BLaER1 treated with 17β-estradiol and CSF1 and Interleukin-3, amounts not matched to agents 10 nM and 100 nM (cell line): ENCODE results near the gene STIM1.
A peak's percentile ranks its signal among the peaks of the same experiment; 100 is the strongest.

Experiments
- H3K27ac ChIP-seq, 11 experiments: shearing (Covaris generic); formaldehyde crosslinking; 2 replicates each; pipeline ENCODE4 v1.8.1; 2022
- H3K27me3 ChIP-seq, 11 experiments: shearing (Covaris generic); formaldehyde crosslinking; 2 replicates each; pipeline ENCODE4 v1.8.1; 2022
- H3K36me3 ChIP-seq, 11 experiments: shearing (Covaris generic); formaldehyde crosslinking; 2 replicates each; pipeline ENCODE4 v1.8.1; 2022
- H3K4me1 ChIP-seq, 10 experiments: shearing (Covaris generic); formaldehyde crosslinking; 2 replicates each; pipeline ENCODE4 v1.8.1; 2022
- H3K4me2 ChIP-seq, 11 experiments: shearing (Covaris generic); formaldehyde crosslinking; 2 replicates each; pipeline ENCODE4 v1.8.1; 2022
- H3K4me3 ChIP-seq, 10 experiments: shearing (Covaris generic); formaldehyde crosslinking; 2 replicates each; pipeline ENCODE4 v1.8.1; 2022
- H3K9ac ChIP-seq, 11 experiments: shearing (Covaris generic); formaldehyde crosslinking; 2 replicates each; pipeline ENCODE4 v1.8.1; 2022
- H3K9me3 ChIP-seq, 11 experiments: shearing (Covaris generic); formaldehyde crosslinking; replicated peaks in 1 of 11; 2 replicates each; pipeline ENCODE4 v1.8.1; 2022
- H4K20me1 ChIP-seq, 11 experiments: shearing (Covaris generic); formaldehyde crosslinking; 2 replicates each; pipeline ENCODE4 v1.8.1; 2022
- Cebpa-rat ChIP-seq, 11 experiments: shearing (Covaris generic); IDR thresholded peaks; 2 replicates each; pipeline ENCODE4 v1.8.1; 2022

STIM1 gene

DNA sequence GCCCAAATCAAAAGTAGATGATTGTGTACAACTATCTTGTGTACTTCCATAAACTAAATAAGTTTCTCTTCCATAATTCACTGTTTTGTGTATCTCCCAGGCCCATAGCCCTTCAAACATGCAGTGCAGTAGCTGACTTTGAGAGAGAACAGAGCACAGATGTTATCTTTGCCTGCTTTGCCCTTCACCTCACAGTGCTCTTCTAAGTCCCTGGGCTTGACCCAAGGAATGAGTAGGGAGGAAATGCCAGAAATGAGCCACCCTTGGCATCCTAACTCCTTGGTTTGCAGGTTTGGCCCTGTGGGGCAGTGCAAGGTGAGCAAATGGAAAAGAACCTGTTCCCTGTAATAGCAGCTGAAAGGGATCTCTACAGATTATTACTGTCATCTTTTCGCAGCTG lies 79.2 kb downstream of the STIM1 start:
- TF ChIP-seq Cebpa-rat (IDR thresholded peaks at IDR 0.05), result no peak
- Histone ChIP-seq H3K4me2 (0 out of 22 replicates have a peak overlapping the region, but pooled peaks of 1 of the 11 experiments have one; percentile 14), H4K20me1 (peaks cover 0 to 90% (median 0%) of the 10 kb centered on the region in 11 experiments; a peak in 7 of 22 replicates), H3K27ac (no peak overlapping the region), H3K27me3 (no peaks in the 10 kb centered on the region), H3K9me3 (0 out of 22 replicates have a peak, but pooled peaks cover 0 to 4% (median 0%) of the 10 kb centered on the region in 11 experiments), H3K4me3 (no peak overlapping the region), H3K4me1 (peaks cover 9 to 41% (median 15%) of the 10 kb centered on the region in 10 experiments), H3K9ac (no peak overlapping the region), H3K36me3 (peaks cover 0 to 39% (median 0%) of the 10 kb centered on the region in 11 experiments; a peak in 10 of 22 replicates)

DNA sequence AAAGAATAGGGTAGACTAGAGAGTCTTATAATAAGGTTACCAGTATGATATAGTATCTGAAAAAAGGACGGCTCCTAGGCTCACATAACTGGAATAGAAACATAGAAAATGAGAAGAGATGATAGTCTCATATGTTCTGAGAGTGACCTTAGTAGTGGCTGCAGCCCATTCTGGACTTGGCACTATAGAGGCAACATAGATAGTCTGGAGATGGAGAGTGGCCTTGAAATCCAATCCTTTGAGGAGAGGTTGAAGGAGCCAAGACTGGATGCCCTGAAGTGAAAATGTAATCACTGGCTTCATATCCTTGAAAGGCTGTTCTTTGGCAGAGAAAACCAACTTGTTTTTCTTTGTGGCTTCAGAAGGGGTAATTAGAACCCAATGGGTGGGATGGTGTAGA lies 81.1 kb downstream of the STIM1 start:
- H3K36me3 ChIP-seq, result peaks cover 0 to 32% (median 0%) of the 10 kb centered on the region in 11 experiments; a peak in 8 of 22 replicates
- no peak for TF ChIP-seq Cebpa-rat (IDR thresholded peaks at IDR 0.05)

DNA sequence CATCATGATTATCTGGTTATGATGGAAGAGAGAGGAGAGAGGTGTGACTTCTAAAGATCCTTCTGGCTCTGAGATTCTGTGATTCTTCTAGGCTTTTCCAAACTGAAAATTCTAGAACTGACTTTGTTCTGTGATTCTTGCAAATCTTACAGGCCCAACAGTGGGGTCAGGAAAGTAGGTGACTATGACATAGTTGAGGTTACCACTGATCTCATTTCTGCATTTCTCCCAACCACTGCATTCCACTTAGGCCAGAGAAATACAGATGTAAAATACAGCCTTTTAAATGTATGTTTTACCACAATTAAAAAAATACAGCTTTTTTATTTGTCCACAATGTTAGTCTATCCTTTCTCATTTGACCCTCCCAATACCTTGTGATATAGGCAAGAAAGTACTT lies 83.7 kb downstream of the STIM1 start:
- no peak overlapping the region for H3K9ac ChIP-seq

More for the DNA sequence above, 81.1 kb downstream of the STIM1 start:
- H3K27ac ChIP-seq, result no peak overlapping the region
- no peaks in the 10 kb centered on the region for H3K27me3 ChIP-seq
- H3K4me3 ChIP-seq, result no peak overlapping the region
- H4K20me1 ChIP-seq, result peaks cover 0 to 82% (median 0%) of the 10 kb centered on the region in 11 experiments; a peak in 7 of 22 replicates
- H3K4me2 ChIP-seq, result peak overlapping the region in 3 of 11 experiments; percentile 5 to 17 (median 13); a peak in 3 of 22 replicates
- peaks cover 5 to 34% (median 11%) of the 10 kb centered on the region in 10 experiments; a peak in 15 of 20 replicates for H3K4me1 ChIP-seq
- H3K9me3 ChIP-seq, result 0 out of 22 replicates have a peak, but pooled peaks cover 0 to 4% (median 0%) of the 10 kb centered on the region in 11 experiments
- no peak overlapping the region for H3K9ac ChIP-seq

DNA sequence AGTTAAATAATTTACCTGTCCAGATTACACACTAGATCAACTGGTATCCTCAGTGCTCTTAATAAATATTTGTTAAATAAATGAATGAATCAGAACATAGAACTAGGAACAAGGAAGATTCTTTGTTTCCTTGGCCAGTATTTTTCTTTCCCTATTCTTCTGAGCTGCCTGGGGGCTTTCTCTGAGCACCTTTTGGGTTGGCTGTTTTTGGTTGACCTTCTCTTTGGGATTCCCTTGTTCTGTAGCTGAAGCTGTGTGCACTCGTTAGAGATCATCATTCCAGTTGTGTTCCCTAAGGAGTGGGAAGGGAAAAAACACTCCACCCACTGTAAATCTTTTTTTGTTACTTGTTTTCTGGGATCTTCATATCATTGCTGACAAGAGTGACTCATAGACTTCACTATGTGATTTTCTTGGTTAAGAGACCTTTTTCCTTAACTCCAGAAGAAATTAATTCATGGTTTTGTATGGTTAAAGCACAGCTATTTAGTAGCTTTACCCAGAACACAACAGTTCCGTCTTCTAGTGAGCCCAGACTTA lies 84.3 kb downstream of the STIM1 start:
- H3K9ac ChIP-seq, result no peak overlapping the region
- H3K27me3 ChIP-seq, result no peaks in the 10 kb centered on the region
- peaks cover 21 to 37% (median 29%) of the 10 kb centered on the region in 10 experiments for H3K4me1 ChIP-seq
- H4K20me1 ChIP-seq, result peaks cover 0 to 76% (median 0%) of the 10 kb centered on the region in 11 experiments; a peak in 8 of 22 replicates
- no peak for TF ChIP-seq Cebpa-rat (IDR thresholded peaks at IDR 0.05)
- H3K36me3 ChIP-seq, result peaks cover 0 to 35% (median 0%) of the 10 kb centered on the region in 11 experiments; a peak in 6 of 22 replicates
- no peak overlapping the region for H3K27ac ChIP-seq
- no peak overlapping the region for H3K4me3 ChIP-seq
- peaks cover 0 to under 1% (median 0%) of the 10 kb centered on the region in 11 experiments; a peak in 1 of 22 replicates for H3K9me3 ChIP-seq
- H3K4me2 ChIP-seq, result no peak overlapping the region

More for the DNA sequence above, 83.7 kb downstream of the STIM1 start:
- Histone ChIP-seq H3K27ac (no peak overlapping the region), H3K9me3 (no peaks in the 10 kb centered on the region), H4K20me1 (peaks cover 0 to 80% (median 0%) of the 10 kb centered on the region in 11 experiments; a peak in 8 of 22 replicates), H3K4me2 (0 out of 22 replicates have a peak overlapping the region, but pooled peaks of 1 of the 11 experiments have one; percentile 0), H3K36me3 (peaks cover 0 to 30% (median 0%) of the 10 kb centered on the region in 11 experiments; a peak in 5 of 22 replicates), H3K4me3 (no peak overlapping the region), H3K4me1 (peaks cover 17 to 37% (median 25%) of the 10 kb centered on the region in 10 experiments), H3K27me3 (no peaks in the 10 kb centered on the region)
- no peak for TF ChIP-seq Cebpa-rat (IDR thresholded peaks at IDR 0.05)

DNA sequence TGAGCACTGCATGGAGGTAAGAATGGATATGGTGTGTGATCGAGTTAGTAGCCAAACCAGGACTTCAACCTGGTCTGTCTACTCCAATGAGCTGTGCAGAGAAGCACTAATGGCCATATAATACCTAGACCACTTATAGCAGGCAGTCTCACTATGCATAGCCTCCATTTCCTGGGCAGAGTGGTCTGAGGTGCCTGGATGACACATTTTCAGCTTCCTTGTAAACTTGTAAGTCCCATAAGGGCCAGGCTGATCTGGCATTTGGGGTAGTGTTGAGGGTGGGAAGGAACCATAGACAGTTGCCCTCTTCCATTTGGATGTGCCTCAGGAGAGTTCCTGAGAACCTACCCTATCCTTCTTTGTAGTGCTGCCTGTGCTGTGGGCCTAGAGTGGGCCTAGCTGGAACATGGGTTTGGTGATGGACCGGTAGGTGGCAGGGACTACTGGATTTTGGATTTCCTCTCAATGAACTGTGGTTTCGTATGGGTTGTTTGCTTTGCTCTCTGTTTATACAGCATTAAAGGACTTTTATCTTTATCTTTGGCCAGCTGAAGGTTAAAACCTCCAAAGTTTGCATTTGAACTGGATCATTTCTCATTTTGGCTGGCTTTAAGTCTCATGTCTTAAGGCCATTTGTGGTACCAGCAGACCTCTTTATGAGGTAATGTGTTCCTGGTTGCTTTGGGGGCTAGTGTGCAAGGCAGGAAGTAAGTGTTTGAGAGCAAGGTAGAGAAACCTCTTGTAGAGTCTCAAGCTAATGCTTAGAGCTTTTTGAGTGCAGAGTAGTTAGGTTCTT lies 86.9 kb downstream of the STIM1 start:
- Histone ChIP-seq H3K9ac (no peak overlapping the region), H3K4me3 (no peak overlapping the region), H3K36me3 (peaks cover 0 to 20% (median 0%) of the 10 kb centered on the region in 11 experiments; a peak in 4 of 22 replicates), H4K20me1 (peaks cover 0 to 63% (median 6%) of the 10 kb centered on the region in 11 experiments; a peak in 8 of 22 replicates), H3K4me2 (peak overlapping the region in 10 of 11 experiments; percentile 6 to 38 (median 20); a peak in 11 of 22 replicates), H3K27ac (no peak overlapping the region), H3K27me3 (no peaks in the 10 kb centered on the region), H3K9me3 (peaks cover 0 to 6% (median 0%) of the 10 kb centered on the region in 11 experiments; a peak in 2 of 22 replicates), H3K4me1 (peaks cover 38 to 55% (median 46%) of the 10 kb centered on the region in 10 experiments)
- TF ChIP-seq Cebpa-rat (IDR thresholded peaks at IDR 0.05), result no peak

DNA sequence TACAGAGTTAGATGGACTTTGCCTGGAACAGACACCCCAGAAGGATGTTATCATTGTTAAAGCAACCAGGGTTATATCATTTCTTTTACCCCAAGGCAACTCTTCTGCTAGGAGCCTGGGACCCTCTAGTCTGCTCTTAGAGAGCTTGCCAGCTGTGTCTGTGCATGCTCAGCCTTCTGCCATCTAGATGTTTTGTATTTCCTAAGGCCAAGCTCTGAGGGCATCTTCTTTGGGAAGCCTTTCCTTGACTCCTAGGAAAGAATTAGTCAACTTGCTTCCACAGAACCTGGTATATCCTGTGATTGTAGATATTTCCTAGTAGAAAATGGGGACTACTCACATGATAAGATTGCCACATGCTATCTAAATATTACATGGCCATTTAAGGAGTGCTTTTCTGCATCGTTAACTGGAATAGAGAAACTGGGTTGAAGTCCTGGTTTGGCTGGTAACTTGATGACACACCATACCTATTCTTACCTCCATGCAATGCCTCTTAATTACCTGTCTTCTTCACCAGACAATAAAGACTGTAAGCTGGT lies 87.6 kb downstream of the STIM1 start:
- Histone ChIP-seq H4K20me1 (peaks cover 0 to 65% (median 6%) of the 10 kb centered on the region in 11 experiments; a peak in 8 of 22 replicates), H3K36me3 (peaks cover 0 to 20% (median 0%) of the 10 kb centered on the region in 11 experiments; a peak in 3 of 22 replicates), H3K9ac (no peak overlapping the region), H3K4me2 (peak overlapping the region in 10 of 11 experiments; percentile 6 to 38 (median 18); a peak in 8 of 22 replicates), H3K9me3 (peaks cover 0 to 6% (median 0%) of the 10 kb centered on the region in 11 experiments; a peak in 2 of 22 replicates), H3K27ac (no peak overlapping the region), H3K27me3 (no peaks in the 10 kb centered on the region), H3K4me1 (peaks cover 45 to 61% (median 52%) of the 10 kb centered on the region in 10 experiments), H3K4me3 (no peak overlapping the region)
- TF ChIP-seq Cebpa-rat (IDR thresholded peaks at IDR 0.05), result no peak

DNA sequence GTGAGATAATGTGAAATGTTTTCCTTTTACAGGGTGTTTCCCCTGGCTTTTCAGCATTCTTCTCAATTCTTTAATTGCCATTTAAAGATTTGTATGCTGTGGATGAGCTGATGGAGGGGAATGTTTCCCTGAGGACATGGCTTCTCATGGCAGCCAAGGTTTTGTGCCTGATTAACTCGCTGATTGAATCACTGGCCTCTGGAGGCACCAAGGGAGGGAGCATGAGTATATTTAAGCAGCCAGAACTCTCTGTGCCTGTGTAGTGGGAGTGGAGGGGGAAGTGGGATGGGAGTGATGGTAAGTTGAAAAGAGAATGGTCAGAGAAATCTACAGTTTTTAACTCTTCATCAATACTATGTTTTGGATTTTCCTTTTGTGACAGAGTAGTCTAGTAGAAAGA lies 88.7 kb downstream of the STIM1 start:
- Histone ChIP-seq H3K4me1 (peaks cover 57 to 66% (median 63%) of the 10 kb centered on the region in 10 experiments), H3K9me3 (peaks cover 0 to 6% (median 0%) of the 10 kb centered on the region in 11 experiments; a peak in 2 of 22 replicates), H3K4me3 (no peak overlapping the region), H3K27me3 (no peaks in the 10 kb centered on the region), H3K4me2 (peak overlapping the region in 9 of 11 experiments; percentile 11 to 54 (median 43); a peak in 17 of 22 replicates), H4K20me1 (peaks cover 0 to 62% (median 6%) of the 10 kb centered on the region in 11 experiments; a peak in 8 of 22 replicates), H3K9ac (no peak overlapping the region), H3K36me3 (peaks cover 0 to 20% (median 0%) of the 10 kb centered on the region in 11 experiments; a peak in 3 of 22 replicates), H3K27ac (no peak overlapping the region)
- no peak for TF ChIP-seq Cebpa-rat (IDR thresholded peaks at IDR 0.05)

DNA sequence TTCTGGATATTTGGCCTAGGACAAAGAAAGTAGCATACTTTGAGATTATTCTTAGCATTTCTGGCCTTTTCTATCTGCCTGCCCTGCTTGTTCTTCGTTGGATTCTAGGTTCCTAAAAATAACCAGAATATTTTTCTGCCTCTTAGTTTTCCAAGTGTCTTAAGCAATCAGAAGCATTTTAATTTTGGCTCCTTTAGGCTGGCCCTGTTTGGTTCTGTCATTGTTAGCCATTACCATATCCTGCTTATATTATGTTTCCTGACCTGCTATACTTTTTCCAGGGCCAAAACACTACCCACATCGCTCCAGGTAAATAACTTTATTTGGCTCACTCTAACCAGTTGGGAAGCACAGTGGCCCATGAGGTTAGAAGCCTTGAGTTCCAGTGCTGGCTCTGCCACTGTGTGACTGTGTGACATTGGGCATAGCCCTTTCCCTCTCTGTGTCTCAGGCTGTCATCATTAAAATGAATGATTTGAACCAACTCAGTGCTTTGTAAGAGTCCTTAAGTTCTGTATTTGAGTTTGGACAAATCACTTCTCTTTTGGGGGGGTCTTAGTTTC lies 91.1 kb downstream of the STIM1 start:
- peaks cover 0 to 15% (median 4%) of the 10 kb centered on the region in 11 experiments; a peak in 4 of 22 replicates for H3K36me3 ChIP-seq
- peaks cover 0 to 68% (median 6%) of the 10 kb centered on the region in 11 experiments; a peak in 8 of 22 replicates for H4K20me1 ChIP-seq
- H3K27me3 ChIP-seq, result no peaks in the 10 kb centered on the region
- peaks cover 0 to 6% (median 0%) of the 10 kb centered on the region in 11 experiments; a peak in 2 of 22 replicates for H3K9me3 ChIP-seq
- H3K4me3 ChIP-seq, result peak overlapping the region in 1 of 10 experiments; percentile 4; a peak in 3 of 20 replicates
- TF ChIP-seq Cebpa-rat (IDR thresholded peaks at IDR 0.05), result no peak
- peak overlapping the region; percentile 66 to 93 (median 81) for H3K4me2 ChIP-seq
- peak overlapping the region in 9 of 11 experiments; percentile 13 to 59 (median 48); a peak in 15 of 22 replicates for H3K27ac ChIP-seq
- H3K4me1 ChIP-seq, result peaks cover 73 to 88% (median 83%) of the 10 kb centered on the region in 10 experiments
- peak overlapping the region in 3 of 11 experiments; percentile 27 to 51 (median 29); a peak in 9 of 22 replicates for H3K9ac ChIP-seq
